ENCODE data around the gene SAMD11.

GRCh38 chr1:932776-933602 is 9.3 kb downstream of the SAMD11 start:
- TF ChIP-seq CTCF (IDR thresholded peaks at IDR 0.05; ENCODE audit: insufficient read depth, low read length), result no peak
- TF ChIP-seq GABPA (IDR thresholded peaks at IDR 0.05; ENCODE audit: low read depth), result no peak
- no peak for TF ChIP-seq REST (IDR thresholded peaks at IDR 0.05; ENCODE audit: insufficient replicate concordance, low read depth)
- no peak for TF ChIP-seq POLR2AphosphoS5 (IDR thresholded peaks at IDR 0.05; ENCODE audit: low read depth)
- TF ChIP-seq SPI1 (IDR thresholded peaks at IDR 0.05; ENCODE audit: borderline replicate concordance, low read depth), result no peak
